Measurements from ENCODE around the gene LIPK.

DNA sequence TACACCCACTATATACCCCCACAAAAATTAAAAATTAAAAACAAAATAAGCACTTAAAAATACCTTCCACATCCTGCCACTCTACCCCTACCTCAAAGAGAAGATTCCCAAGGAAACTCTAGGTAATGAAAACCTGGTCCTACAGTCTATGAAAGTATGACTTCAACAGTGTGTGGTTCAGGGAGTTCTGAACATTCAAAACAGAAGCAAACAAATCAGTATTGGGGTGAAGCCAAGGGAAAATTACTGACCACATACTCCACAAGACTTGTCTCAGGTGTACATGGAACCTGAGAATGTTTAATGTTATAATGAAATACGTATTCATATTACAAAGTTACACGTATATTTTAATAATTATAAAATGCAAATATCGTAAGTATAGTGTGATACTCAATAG lies 76.2 kb downstream of the LIPK start:
- TF ChIP-seq, protein P1, sequence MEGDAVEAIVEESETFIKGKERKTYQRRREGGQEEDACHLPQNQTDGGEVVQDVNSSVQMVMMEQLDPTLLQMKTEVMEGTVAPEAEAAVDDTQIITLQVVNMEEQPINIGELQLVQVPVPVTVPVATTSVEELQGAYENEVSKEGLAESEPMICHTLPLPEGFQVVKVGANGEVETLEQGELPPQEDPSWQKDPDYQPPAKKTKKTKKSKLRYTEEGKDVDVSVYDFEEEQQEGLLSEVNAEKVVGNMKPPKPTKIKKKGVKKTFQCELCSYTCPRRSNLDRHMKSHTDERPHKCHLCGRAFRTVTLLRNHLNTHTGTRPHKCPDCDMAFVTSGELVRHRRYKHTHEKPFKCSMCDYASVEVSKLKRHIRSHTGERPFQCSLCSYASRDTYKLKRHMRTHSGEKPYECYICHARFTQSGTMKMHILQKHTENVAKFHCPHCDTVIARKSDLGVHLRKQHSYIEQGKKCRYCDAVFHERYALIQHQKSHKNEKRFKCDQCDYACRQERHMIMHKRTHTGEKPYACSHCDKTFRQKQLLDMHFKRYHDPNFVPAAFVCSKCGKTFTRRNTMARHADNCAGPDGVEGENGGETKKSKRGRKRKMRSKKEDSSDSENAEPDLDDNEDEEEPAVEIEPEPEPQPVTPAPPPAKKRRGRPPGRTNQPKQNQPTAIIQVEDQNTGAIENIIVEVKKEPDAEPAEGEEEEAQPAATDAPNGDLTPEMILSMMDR (conservative IDR thresholded peaks at IDR 0.05): no peak
- no peak for TF ChIP-seq EZH2 (IDR thresholded peaks at IDR 0.05; ENCODE audit: low read depth)
